Common myeloid progenitor, CD34-positive (primary cell): ENCODE measurements around the gene N4BP2L1. TPM values are rescaled to one million over a fixed set of nuclear protein-coding genes. Genes with fewer than 3 reads are reported as not detected.

Source experiments
- CTCF ChIA-PET: fragments of 350-600 bp; sonication (Branson Sonifier 250); formaldehyde crosslinking; loops from one replicate; lab custom pipeline; 2021; ENCODE audit warnings: antibody characterized with exemption; lab: Charles Lee
- POLR2A ChIA-PET: fragments of 350-600 bp; sonication (Branson Sonifier 250); formaldehyde crosslinking; loops from one replicate; lab custom pipeline; 2021; ENCODE audit warnings: antibody characterized with exemption; lab: Charles Lee
- DNase-seq, 3 donors: peaks; one replicate each; pipeline versions ENCODE4 v3.0.0 to v3.0.0-alpha.2; 2013
- H3K27ac ChIP-seq, 2 experiments: 1 replicate in 1 of 2; 2 replicates in 1 of 2; pipeline ENCODE4 v1.7.0; 2013; ENCODE audit warnings: inconsistent platforms in 2 of 2, low read length in 2 of 2, mild to moderate bottlenecking in 2 of 2, low read depth in 1 of 2, moderate library complexity in 1 of 2; ENCODE audit not compliant: severe bottlenecking in 2 of 2, insufficient read depth in 1 of 2, poor library complexity in 1 of 2
- H3K27me3 ChIP-seq, 5 experiments: replicated peaks in 2 of 5; 1 replicate in 3 of 5; 2 replicates in 2 of 5; pipeline versions ENCODE4 v1.6.1 to v1.7.0; 2013; ENCODE audit warnings: low read length in 4 of 5, mild to moderate bottlenecking in 2 of 5, moderate library complexity in 2 of 5, inconsistent platforms in 1 of 5; ENCODE audit not compliant: insufficient read depth in 5 of 5, control insufficient read depth in 4 of 5
- H3K36me3 ChIP-seq, 4 experiments: 1 replicate in 2 of 4; 2 replicates in 2 of 4; pipeline versions ENCODE4 v1.6.1 to v1.7.0; 2013; ENCODE audit warnings: low read length in 3 of 4, control low read depth in 1 of 4, mild to moderate bottlenecking in 1 of 4; ENCODE audit not compliant: control insufficient read depth in 4 of 4, insufficient read depth in 4 of 4
- H3K4me1 ChIP-seq, 4 experiments: 1 replicate in 3 of 4; 2 replicates in 1 of 4; pipeline versions ENCODE4 v1.6.1 to v1.7.1; 2013; ENCODE audit warnings: low read length in 3 of 4, mild to moderate bottlenecking in 3 of 4, control low read depth in 1 of 4, inconsistent platforms in 1 of 4, moderate library complexity in 1 of 4; ENCODE audit not compliant: control insufficient read depth in 4 of 4, insufficient read depth in 4 of 4; ENCODE audit errors: control extremely low read depth in 1 of 4
- H3K4me3 ChIP-seq, 7 experiments: 1 replicate in 4 of 7; 2 replicates in 3 of 7; pipeline versions ENCODE4 v1.5.1 to v1.7.0; 2013; ENCODE audit warnings: mild to moderate bottlenecking in 7 of 7, low read length in 6 of 7, moderate library complexity in 6 of 7, inconsistent platforms in 2 of 7, low read depth in 2 of 7, control low read depth in 1 of 7; ENCODE audit not compliant: insufficient read depth in 4 of 7, control insufficient read depth in 1 of 7; ENCODE audit errors: extremely low read depth in 1 of 7
- H3K9me3 ChIP-seq, 5 experiments: 1 replicate in 4 of 5; 2 replicates in 1 of 5; pipeline versions ENCODE4 v1.6.1 to v1.7.1; 2013; ENCODE audit warnings: low read length in 4 of 5, mild to moderate bottlenecking in 2 of 5, inconsistent platforms in 1 of 5, low read depth in 1 of 5, moderate library complexity in 1 of 5; ENCODE audit not compliant: control insufficient read depth in 4 of 5, insufficient read depth in 2 of 5; ENCODE audit errors: control extremely low read depth in 1 of 5
- WGBS: methylation state at CpG from one replicate; pipeline ENCODE4 v1.1.5; 2013; ENCODE audit not compliant: insufficient coverage; 5-methylcytosine and 5-hydroxymethylcytosine counted together
- polyA plus RNA-seq: library from polyadenylated mRNA; unstranded; fragments of 120-200 nt; gene quantifications from one replicate; pipeline ENCODE4 v1.2.1, GENCODE V29; 2013

The N4BP2L1 gene
- 72.1 TPM for polyA plus RNA-seq

DNA sequence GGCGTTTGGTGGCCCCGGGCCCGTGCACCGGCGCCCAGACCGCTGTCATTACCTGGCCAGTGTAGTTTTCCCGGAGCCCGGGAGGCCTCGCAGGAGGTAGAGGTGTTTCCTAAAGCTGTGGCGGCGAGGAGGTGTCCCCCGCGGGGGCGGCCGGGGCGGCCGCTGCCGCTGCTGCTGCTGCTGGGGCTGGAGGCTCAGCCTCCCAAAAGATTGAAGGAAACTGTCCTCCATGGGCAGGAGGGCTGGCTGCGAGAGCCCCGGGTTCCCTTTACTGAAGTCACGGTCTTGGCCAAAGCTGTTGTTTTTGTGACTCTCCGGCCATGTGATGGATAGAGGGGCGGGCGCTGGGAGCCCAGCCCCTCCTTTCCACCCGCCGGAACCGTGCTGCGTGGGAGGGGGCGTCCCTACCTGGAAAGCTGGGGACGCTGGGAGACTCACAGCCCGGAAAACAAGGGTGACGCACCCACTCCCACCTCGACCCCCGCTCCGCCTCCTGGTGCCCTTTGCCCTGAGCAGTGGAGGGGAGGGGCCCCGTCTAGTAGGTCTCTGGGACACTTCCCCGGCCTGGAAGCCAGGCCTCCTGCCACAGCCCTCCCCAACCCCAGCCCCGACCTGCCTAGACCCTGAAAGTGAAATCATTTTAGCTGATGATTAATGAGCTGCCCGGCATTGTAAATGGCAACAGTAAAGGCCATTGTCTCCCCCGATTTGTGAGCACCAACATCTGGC lies at the start of gene N4BP2L1:
N4BP2L1 (minus strand) TSS at position 279 of the 729 bp plus-strand sequence; CDS start at position 231, 48 bp downstream.
- peak within 1 kb of the TSS; percentile 72 to 93 (median 84) for H3K4me3 ChIP-seq
- peaks cover 0 to 13% (median 2%) of the 10 kb centered on the region in 4 experiments for H3K36me3 ChIP-seq
- DNase-seq, result peak; percentile 89 to 97 (median 95)
- H3K27ac ChIP-seq, result peak within 1 kb of the TSS; percentile 77 to 86
- no peaks in the 10 kb centered on the region for H3K27me3 ChIP-seq
- ChIA-PET CTCF (interaction anchor here (0.7 to 4.0 kb wide), 9 partner anchors 11 to 109 kb away, joined by 3 to 16 read pairs (median 4); no protein-coding TSS in a partner anchor), POLR2A (interaction anchor here (0.6 kb wide), 1 partner anchor 475 kb away, joined by 3 read pairs; no protein-coding TSS in a partner anchor)
- no peaks in the 10 kb centered on the region for H3K9me3 ChIP-seq
- WGBS, result 0% methylated on average over 33 of the region's 40 CpGs
- H3K4me1 ChIP-seq, result peaks cover 22 to 64% (median 43%) of the 10 kb centered on the region in 4 experiments

- WGBS, result 98% methylated on average over 5 of the region's 5 CpGs
- no peak overlapping the region for H3K4me3 ChIP-seq
- H3K27ac ChIP-seq, result no peak overlapping the region
- CTCF ChIA-PET, result no interaction called here
- POLR2A ChIA-PET, result no interaction called here
- no peaks in the 10 kb centered on the region for H3K9me3 ChIP-seq
- no peak for DNase-seq
- H3K36me3 ChIP-seq, result no peaks in the 10 kb centered on the region
- H3K4me1 ChIP-seq, result peaks cover 0 to 9% (median 5%) of the 10 kb centered on the region in 4 experiments
- no peaks in the 10 kb centered on the region for H3K27me3 ChIP-seq
Observed at GRCh38 chr13:32476892-32477291, 49.0 kb upstream of the N4BP2L1 start.

DNA sequence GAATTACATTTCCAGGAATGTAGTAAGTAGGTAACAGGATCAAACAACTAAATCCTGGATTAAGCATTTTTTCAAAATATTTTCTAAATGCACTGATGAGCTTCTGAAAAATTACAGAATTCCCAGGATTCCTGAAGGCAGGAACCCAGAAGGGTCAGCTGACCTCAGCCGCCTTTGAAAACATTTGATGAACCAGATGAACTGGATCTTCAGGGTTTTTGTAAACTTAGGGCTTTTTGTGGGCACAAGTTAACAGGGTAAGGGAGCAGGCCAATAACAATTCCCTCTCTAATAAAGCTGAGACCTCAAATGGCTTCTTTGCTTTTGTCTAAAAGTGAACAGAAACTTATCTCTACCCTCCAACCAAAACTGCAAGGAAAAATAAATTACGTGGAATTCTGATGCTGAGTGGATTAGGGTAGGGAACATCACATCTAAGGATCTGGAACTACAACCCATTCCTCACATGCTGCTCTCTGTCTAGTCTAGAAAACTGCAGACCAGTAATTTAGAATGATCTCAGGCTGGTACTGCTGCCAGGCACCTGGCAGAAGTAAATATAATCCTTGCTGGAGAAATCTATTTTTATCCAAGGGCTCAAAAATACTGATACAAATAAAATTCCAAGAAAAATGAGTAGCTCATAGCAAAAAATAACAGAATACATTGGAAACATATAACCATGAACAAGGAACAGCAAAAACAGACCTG lies 48.2 kb upstream of the N4BP2L1 start:
- POLR2A ChIA-PET, result interaction anchor here (0.6 kb wide), 1 partner anchor 62 kb away, joined by 3 read pairs; no protein-coding TSS in a partner anchor

GRCh38 chr13:32474999-32475792 lies 47.3 kb upstream of the N4BP2L1 start:
- Histone ChIP-seq H3K9me3 (no peaks in the 10 kb centered on the region), H3K4me3 (no peak overlapping the region), H3K27ac (no peak overlapping the region), H3K36me3 (peaks cover 0 to 2% (median 0%) of the 10 kb centered on the region in 4 experiments), H3K4me1 (peaks cover 0 to 15% (median 7%) of the 10 kb centered on the region in 4 experiments), H3K27me3 (no peaks in the 10 kb centered on the region)
- ChIA-PET CTCF (no interaction called here), POLR2A (no interaction called here)
- WGBS, result 89% methylated on average over 7 of the region's 10 CpGs
- no peak for DNase-seq

More for the DNA sequence above, 48.2 kb upstream of the N4BP2L1 start:
- no peak for DNase-seq
- no peak overlapping the region for H3K4me3 ChIP-seq
- H3K27ac ChIP-seq, result no peak overlapping the region
- H3K36me3 ChIP-seq, result no peaks in the 10 kb centered on the region
- H3K9me3 ChIP-seq, result no peaks in the 10 kb centered on the region
- no CpG with 5 or more reads among the region's 2 CpGs for WGBS
- H3K4me1 ChIP-seq, result peaks cover 0 to 15% (median 7%) of the 10 kb centered on the region in 4 experiments
- CTCF ChIA-PET, result no interaction called here
- H3K27me3 ChIP-seq, result no peaks in the 10 kb centered on the region

DNA sequence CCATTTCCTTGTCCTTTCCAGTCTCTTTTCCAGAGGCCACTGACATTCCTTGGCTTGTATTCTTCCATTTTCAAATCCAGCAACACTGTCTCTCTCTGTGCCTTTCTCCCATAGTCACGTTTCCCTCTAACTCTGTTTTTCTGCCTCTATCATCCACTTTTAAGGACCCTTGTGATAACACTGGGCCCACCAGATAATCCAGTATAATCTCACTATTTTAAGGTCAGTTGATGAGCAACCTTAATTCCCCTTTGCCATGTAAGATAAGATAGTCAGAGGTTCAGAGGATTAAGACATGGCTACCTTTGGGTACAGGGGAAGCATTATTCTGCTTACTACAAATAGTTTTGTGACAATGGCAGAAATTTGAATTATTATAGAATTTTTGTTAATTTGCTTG lies 45.7 kb upstream of the N4BP2L1 start:
- DNase-seq, result no peak
- Histone ChIP-seq H3K36me3 (peaks cover 0 to 2% (median 0%) of the 10 kb centered on the region in 4 experiments), H3K4me3 (no peak overlapping the region), H3K27me3 (no peaks in the 10 kb centered on the region), H3K9me3 (no peaks in the 10 kb centered on the region), H3K4me1 (peaks cover 0 to 15% (median 7%) of the 10 kb centered on the region in 4 experiments), H3K27ac (no peak overlapping the region)
- WGBS, result 100% methylated on average over 1 of the region's 1 CpG
- CTCF ChIA-PET, result interaction anchor here (1.0 kb wide), 1 partner anchor 11 kb away, joined by 3 read pairs; no protein-coding TSS in a partner anchor
- POLR2A ChIA-PET, result no interaction called here

DNA sequence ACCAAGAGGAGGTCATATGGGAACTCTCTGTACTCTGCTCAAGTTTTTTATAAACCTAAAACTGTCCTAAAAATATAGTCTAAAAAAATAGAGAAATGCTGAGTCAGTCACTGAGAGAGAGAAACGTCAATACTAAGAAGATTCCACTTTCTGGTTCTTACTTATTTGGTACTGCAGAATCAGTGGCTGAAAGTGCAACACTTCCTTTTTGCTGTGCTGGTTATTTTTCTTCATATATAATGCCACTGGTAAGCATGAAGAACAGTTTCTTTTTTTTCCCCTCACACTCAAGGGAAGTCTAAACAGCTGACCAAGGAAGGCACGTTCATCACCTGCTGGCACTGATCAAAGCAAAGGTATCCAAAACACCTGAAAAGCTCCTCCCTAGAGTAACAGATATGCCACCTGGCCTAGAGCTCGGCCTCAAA lies 44.3 kb upstream of the N4BP2L1 start:
- CTCF ChIA-PET, result interaction anchor here (1.2 to 1.3 kb wide), 2 partner anchors 22 to 109 kb away, joined by 3 to 4 read pairs; no protein-coding TSS in a partner anchor
- peak overlapping the region; percentile 2 to 65 for H3K27ac ChIP-seq
- peaks cover 0 to 2% (median 0%) of the 10 kb centered on the region in 4 experiments for H3K36me3 ChIP-seq
- WGBS, result 100% methylated on average over 1 of the region's 3 CpGs
- H3K9me3 ChIP-seq, result no peaks in the 10 kb centered on the region
- H3K4me1 ChIP-seq, result peaks cover 0 to 15% (median 7%) of the 10 kb centered on the region in 4 experiments
- POLR2A ChIA-PET, result no interaction called here
- H3K27me3 ChIP-seq, result no peaks in the 10 kb centered on the region
- peak in 2 of 3 donors; percentile 41 to 44 for DNase-seq
- H3K4me3 ChIP-seq, result no peak overlapping the region
